Activated CD8-positive, alpha-beta memory T cell treated with anti-CD3 and anti-CD28 coated beads for 48 hours (primary cell): Measurements from ENCODE around the gene ETNPPL.

Experiments used
- DNase-seq, 3 experiments: peaks; one replicate each; pipeline ENCODE4 v3.0.0-alpha.2; 2020; ENCODE audit warnings: low read depth in 2 of 3, low spot score in 2 of 3

The ETNPPL gene

DNA sequence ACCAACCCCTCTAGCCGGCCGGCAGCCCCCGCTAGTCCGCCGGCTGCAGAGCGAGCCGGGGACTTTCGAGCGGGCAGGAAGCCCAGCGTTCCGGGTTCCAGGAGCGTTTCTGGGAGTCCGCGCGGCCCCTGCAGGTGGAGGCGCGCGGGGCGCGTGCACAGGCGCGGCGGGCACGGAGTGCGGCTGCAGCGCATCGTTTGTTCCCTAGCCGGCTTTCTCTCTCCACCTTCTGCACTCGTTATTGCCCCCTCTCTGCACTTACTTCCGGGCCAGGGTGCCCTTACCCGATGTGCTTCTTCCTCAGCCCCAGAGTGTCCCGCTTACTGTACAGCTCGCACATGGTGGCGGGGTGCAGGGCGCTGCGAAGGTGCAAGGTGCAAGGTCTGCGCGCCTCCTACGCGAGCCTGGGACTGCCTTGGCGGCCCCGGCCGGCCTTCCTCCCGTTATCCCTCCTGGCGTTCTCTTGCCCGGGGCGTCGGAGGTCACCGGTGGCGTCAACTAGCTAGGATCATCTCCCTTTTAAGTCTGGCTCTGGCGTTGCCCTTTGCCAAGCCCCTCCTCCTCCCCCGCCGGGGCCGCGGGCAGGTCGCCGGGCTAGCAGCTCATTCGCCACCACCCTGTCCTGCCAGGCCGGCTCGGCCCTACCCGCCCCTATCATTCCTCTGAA lies at the start of gene ETNPPL:
Gene ETNPPL, minus strand, starts transcription at position 495 of the 667 bp plus-strand sequence. Its CDS starts 155 bp downstream, at position 340.
- DNase-seq = peak in 1 of 3 experiments; percentile 9

GRCh38 chr4:108811486-108811885 lies 48.6 kb upstream of the ETNPPL start:
- no peak for DNase-seq

- no peak for DNase-seq
Observed at GRCh38 chr4:108810087-108810486, 47.2 kb upstream of the ETNPPL start.

DNA sequence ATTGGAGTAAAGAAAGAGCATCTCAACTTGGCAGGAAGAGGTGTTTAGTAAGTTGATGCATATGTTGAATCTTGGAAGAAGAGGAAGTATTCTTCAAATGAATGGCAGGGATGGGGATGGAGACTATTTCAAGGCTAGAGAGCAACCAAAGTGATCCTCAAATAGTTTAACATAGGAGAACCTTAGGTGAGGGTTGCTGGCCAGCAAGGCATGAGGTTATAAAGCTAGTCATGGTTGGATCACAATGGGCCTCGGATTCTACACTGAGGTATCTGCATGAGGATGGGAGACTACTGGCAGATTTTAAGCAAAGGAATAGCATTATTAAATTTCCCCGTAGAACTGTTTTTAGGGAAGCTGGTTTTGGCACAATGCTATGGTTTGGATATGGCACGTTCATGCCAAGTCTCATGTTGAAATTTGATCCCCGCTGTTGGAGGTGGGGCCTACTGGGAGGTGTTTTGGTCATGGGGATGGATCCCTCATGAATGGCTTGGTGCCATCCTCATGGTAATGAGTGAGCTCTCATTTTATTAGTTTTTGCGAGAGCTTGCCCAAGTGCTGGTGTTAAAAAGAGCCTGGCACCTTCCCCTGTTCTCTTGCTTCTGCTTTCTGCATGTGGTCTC lies 41.9 kb upstream of the ETNPPL start:
- no peak for DNase-seq

- no peak for DNase-seq
Observed at GRCh38 chr4:108799306-108799705, 36.5 kb upstream of the ETNPPL start.

DNA sequence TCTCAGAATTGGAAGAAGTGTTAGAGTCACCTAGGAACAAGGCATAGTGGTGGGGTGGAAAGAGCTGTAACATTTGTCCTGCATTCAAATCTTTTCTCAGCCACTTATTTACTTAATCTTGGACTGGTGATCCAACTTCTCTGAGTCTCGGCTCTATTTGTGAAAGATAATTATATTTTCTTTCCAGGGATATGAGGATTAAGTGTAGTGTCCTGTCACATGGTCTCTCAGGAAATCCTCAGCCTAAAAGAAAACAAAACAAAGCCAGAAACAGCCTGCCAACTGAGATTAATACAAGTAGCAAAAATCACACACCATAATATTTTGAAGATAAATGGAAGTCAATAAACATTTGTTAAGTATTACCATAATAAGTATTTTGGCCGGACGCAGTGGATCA lies 33.3 kb upstream of the ETNPPL start:
- no peak for DNase-seq

DNA sequence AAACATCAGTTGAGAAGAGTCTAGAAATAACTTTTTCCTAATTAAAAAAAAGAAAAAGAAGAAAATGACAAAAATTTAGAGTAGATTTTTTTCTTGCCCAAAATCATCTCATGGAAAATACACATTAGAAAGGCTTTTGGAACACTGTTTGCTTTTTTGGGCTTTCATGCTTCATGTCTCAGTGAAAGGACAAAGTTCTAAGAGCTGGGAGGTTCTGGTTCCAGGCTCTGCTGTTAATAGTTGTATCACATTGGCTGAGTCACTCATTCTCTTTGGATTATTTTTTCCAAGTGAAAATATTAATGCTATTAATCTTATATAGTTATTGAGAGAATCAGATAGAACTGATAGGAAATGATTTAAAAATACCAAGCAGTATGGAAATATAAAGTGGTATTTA lies 32.9 kb upstream of the ETNPPL start:
- DNase-seq = no peak

DNA sequence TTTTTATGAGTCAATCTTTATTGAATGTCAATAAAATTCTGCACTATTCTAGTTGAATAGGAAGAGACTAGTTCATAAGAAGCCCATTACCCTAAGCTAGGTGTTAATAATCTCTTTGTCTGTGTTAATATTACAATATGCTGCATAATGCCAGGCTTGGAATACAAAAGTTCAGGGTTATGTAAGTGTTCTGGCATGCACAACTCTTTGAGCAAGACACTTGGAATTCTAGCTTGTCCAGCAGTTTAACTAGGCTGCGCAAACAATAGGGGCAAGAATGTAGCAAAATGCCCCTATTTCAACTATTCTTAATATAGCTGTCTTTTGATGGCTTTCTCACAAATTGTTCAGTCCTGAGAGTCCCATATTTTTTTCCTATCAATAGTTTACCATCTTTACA lies 31.3 kb upstream of the ETNPPL start:
- no peak for DNase-seq

- no peak for DNase-seq
Observed at GRCh38 chr4:108793415-108793814, 30.6 kb upstream of the ETNPPL start.

GRCh38 chr4:108788731-108789130 lies 25.9 kb upstream of the ETNPPL start:
- DNase-seq = no peak

- DNase-seq = no peak
Observed at GRCh38 chr4:108787724-108788123, 24.9 kb upstream of the ETNPPL start.

DNA sequence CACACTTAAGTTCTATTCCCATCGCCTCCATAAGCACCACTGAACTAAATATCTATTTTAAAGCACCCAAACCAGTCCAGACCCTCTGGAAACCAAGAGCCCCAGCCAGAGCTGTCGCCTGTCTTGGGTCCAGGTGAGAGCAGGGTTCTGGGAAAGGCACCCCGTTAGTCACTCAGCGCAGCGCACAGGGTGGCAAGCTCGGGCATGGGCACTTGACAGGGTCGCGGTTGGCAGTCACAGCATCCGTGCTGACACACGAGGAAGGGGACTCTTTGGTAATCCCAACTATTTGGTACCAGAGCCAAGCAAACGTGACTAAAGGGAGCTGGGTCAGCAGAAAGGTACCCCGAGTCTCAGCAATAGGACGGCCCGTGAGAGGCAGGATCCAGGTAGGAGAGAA lies 24.3 kb upstream of the ETNPPL start:
- DNase-seq = no peak

GRCh38 chr4:108786351-108786750 lies 23.5 kb upstream of the ETNPPL start:
- no peak for DNase-seq

DNA sequence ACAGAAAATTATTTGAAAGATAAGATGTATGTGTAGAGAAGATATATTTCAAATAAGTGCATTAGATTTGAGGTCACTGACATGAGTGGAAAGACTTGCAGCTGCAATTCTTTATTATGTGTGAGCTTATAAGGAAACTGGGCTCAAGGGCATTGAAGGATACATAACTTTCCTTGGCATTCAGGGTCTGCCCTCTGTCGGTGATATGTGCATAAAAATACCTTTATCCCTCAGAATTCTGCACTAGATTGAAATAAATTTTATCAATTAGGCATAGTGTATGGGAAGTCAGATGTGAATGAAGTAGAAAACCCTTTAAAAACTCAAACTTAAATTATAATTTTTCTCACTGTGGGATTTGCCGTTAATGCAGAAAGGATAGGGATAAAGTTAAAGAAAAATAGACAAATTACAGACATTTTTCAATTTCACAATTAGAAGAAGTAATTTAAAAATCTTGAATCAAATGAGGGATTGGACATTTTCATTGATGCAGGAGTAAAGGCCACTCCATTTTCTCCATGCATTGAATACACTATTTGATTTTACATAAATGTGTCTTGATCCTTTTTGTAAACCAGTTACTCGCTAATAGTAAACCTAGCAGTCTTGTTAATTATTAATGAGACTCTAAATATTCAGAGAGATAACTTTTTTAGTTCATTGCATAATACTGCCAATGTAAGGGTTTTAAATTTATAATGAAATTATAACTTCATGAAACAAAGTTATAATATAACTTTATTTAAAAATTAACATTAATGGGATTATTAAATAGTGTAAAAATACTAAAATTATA lies 21.0 kb upstream of the ETNPPL start:
- no peak for DNase-seq

DNA sequence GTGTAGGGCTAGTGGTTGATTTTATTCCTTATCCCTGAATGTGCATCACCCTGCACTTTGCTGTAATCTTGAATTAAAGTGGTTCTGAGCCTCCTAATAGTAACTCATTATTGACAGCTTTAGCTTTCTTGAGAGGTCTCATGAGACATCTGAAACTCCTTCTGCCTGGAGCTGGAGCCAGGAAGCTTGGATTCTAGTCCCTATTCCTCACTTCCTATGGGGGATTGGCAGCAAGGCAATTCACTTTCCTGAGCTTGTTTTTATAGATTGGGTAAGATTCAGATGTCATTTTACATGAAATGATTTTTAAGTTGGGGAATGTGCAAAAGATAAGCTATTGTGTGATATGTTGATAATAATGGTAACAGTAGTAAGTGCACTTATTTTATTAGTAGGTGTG lies 17.1 kb upstream of the ETNPPL start:
- no peak for DNase-seq

DNA sequence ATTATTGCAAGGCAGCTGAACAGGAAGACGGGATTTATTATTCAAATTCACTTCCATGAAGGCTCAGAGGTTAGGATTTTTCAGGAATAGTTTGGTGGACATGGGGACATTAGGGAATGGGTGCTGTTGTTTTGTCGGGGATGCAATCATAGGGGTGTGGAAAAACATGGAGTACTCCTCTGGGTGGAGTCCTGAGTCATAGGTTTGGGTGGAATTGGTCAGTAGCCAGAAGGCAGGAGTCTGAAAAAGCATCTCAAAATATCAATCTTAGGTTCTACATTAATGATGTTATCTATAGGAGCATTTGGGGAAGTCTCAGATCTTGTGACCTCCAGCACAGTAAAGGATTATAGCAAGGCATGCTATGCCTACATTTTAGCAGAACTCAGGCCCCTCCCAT lies 14.5 kb upstream of the ETNPPL start:
- DNase-seq = no peak

GRCh38 chr4:108775921-108776320 lies 13.1 kb upstream of the ETNPPL start:
- no peak for DNase-seq

- DNase-seq = no peak
Observed at GRCh38 chr4:108774809-108775530, 12.1 kb upstream of the ETNPPL start.

DNA sequence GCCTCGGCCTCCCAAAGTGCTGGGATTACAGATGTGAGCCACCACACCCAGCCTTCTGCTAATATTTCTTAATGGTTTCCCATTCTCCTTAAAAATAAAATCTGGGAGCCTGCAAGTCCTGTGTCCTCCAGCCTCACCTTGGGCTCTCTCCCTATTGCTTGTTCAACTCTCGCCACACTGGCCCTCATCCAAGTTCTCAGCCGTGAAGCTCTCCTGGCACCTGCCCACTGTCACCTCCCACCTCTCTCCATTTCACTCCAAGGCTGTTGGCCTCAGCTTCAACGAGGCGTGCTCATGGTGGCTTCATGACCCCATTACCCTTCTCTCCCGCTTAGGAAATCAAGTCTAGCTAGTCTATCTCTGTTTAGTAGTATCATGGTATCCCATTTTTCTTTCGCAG lies 9.5 kb upstream of the ETNPPL start:
- no peak for DNase-seq

DNA sequence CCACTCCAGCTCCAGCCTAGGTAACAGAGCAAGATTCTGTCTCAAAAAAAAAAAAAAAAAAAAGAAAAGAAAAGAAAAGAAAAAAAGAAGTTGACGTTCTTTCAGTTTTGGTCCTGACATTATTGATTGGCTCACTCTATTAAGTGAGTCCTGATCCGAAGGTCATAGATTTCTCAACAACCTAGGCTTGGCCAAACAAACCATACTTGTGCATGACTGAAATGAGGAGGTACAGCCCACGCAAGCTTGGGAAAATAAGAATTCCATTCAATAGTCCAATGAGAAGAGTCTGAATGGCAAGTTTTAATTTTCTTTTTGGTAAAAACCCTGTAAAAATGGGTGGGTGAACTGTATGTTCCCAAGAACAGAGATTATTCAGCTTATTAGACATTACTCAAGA lies 3.2 kb upstream of the ETNPPL start:
- no peak for DNase-seq

DNA sequence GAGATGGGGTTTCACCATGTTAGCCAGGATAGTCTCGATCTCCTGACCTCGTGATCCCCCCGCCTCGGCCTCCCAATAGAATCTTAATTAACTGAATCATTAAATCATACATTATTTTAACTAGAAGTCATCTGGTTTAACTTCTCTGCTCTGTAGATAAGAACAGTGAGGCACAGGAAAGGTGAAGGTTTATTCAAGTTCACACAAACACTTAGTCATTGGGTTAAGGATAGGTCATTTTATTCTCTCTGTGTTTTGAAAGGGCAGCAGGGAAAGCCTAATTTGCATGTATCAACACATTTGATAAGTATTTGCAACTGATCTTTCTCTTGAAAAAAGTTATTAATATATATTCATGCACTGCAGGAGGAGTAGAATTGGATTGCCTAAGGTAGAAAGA lies 1.1 kb upstream of the ETNPPL start:
- no peak for DNase-seq

GRCh38 chr4:108763226-108763593 lies 357 bp upstream of the ETNPPL start:
- DNase-seq = no peak
